Activated B cell treated with CpG ODN at 0.5 μM for 24 hours (primary cell): ENCODE measurements around the gene PHACTR1. TPM values are rescaled to one million over a fixed set of nuclear protein-coding genes. Genes with fewer than 3 reads are reported as not detected.

Experiments used
- ATAC-seq: fragments of 200-7000 bp; cut with Tn5 transposase; one replicate; pipeline ENCODE4 v1.10.0; 2021; ENCODE audit warnings: low read depth, mild to moderate bottlenecking, moderate library complexity
- CTCF ChIA-PET: fragments of 350-600 bp; sonication (Branson Sonifier 250); formaldehyde crosslinking; loops from one replicate; lab custom pipeline; 2021; ENCODE audit warnings: antibody characterized with exemption; lab: Charles Lee
- POLR2A ChIA-PET: fragments of 350-600 bp; sonication (Branson Sonifier 250); formaldehyde crosslinking; loops from one replicate; lab custom pipeline; 2021; ENCODE audit warnings: antibody characterized with exemption; lab: Charles Lee
- DNase-seq: peaks from one replicate; pipeline ENCODE4 v3.0.0; 2022
- H3K27ac Mint-ChIP-seq: one replicate; pipeline ENCODE4 v1.8.0; 2020; ENCODE audit warnings: mixed read lengths
- H3K27me3 Mint-ChIP-seq: one replicate; pipeline ENCODE4 v1.8.0; 2021; ENCODE audit warnings: mixed read lengths
- H3K36me3 Mint-ChIP-seq: one replicate; pipeline ENCODE4 v1.8.0; 2021; ENCODE audit warnings: low read depth, mixed read lengths
- H3K4me1 Mint-ChIP-seq: one replicate; pipeline ENCODE4 v1.8.0; 2021; ENCODE audit warnings: mixed read lengths
- H3K4me3 Mint-ChIP-seq: one replicate; pipeline ENCODE4 v1.8.0; 2020; ENCODE audit warnings: mild to moderate bottlenecking, mixed read lengths
- H3K9me3 Mint-ChIP-seq: one replicate; pipeline ENCODE4 v1.8.0; 2020; ENCODE audit warnings: mixed read lengths
- CTCF ChIP-seq: fragments of 200-600 bp; IDR thresholded peaks from one replicate; pipeline ENCODE4 v1.8.0; 2022; ENCODE audit warnings: antibody characterized with exemption, mild to moderate bottlenecking
- intact Hi-C: fragments of 100-400 bp; cut with micrococcal nuclease; formaldehyde crosslinking; loops from one replicate; pipeline ENCODE4 v1.15.1; 2024
- total RNA-seq: library from RNA; stranded (reverse); gene quantifications from 2 replicates; pipeline ENCODE4 v1.2.3, GENCODE V29; 2022

The PHACTR1 gene
- total RNA-seq, 1 donor from 2014 or later = 115 TPM

DNA sequence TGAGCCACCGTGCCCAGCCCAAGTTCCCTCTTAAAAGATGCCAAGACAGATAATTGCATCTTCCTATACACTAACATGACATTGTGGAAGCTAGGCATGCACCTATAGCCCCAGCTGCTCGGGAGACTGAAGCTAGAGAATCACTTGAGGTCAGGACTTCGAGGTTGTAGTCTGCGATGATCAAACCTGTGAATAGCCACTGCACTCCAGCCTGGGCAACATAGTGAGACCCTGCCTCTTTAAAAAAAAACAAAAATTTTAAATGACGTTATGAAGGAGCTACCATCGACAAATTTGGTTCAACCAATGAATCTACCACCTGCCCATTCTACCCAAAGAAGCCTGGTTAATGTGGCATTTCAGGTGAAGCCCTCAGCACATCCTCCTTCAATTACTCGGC lies 531.1 kb downstream of the PHACTR1 start:
- H3K36me3 Mint-ChIP-seq = no peaks in the 10 kb centered on the region
- ATAC-seq (no peak), DNase-seq (no peak)
- H3K27me3 Mint-ChIP-seq = no peaks in the 10 kb centered on the region
- no peak overlapping the region for H3K4me3 Mint-ChIP-seq
- H3K9me3 Mint-ChIP-seq = peaks cover 6% of the 10 kb centered on the region
- intact Hi-C loops = no loop called here
- H3K27ac Mint-ChIP-seq = no peak overlapping the region
- ChIA-PET CTCF (no interaction called here), POLR2A (no interaction called here)
- H3K4me1 Mint-ChIP-seq = peaks cover 13% of the 10 kb centered on the region
- no peak for TF ChIP-seq CTCF

GRCh38 chr6:13248053-13248452 lies 531.5 kb downstream of the PHACTR1 start:
- Mint-ChIP-seq H3K36me3 (no peaks in the 10 kb centered on the region), H3K4me1 (peaks cover 16% of the 10 kb centered on the region), H3K27ac (no peak overlapping the region), H3K9me3 (peaks cover 6% of the 10 kb centered on the region), H3K27me3 (no peaks in the 10 kb centered on the region), H3K4me3 (no peak overlapping the region)
- POLR2A ChIA-PET = interaction anchor here (0.6 kb wide), 1 partner anchor 382 kb away, joined by 5 read pairs; no protein-coding TSS in a partner anchor
- DNase-seq (no peak), ATAC-seq (no peak)
- no peak for TF ChIP-seq CTCF
- intact Hi-C loops = no loop called here
- CTCF ChIA-PET = no interaction called here

DNA sequence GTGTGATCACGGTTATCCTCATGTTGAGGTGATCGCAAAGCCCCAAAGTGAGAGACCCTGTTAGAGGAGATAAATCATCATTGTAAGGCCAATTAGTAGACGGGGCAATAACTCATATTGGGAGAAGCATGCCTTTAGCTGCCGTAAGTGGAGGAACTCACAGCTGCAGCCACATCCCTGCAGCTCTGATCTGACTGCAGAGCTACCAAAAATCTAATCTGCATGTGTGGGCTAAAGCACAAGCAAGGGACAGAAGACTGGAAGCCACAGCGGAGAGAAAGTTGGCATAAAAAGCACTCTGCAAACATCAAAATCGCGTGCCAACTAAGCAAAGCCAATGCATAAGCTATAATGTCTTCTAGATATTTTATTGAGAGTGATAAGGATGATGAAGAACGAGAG lies 532.0 kb downstream of the PHACTR1 start:
- H3K36me3 Mint-ChIP-seq = no peaks in the 10 kb centered on the region
- TF ChIP-seq CTCF = no peak
- no peak overlapping the region for H3K4me3 Mint-ChIP-seq
- intact Hi-C loops = no loop called here
- no peak for DNase-seq
- no peak overlapping the region for H3K27ac Mint-ChIP-seq
- CTCF ChIA-PET = no interaction called here
- POLR2A ChIA-PET = interaction anchor here (0.6 kb wide), 1 partner anchor 381 kb away, joined by 5 read pairs; no protein-coding TSS in a partner anchor
- peaks cover 22% of the 10 kb centered on the region for H3K4me1 Mint-ChIP-seq
- peaks cover 6% of the 10 kb centered on the region for H3K9me3 Mint-ChIP-seq
- no peak for ATAC-seq
- no peaks in the 10 kb centered on the region for H3K27me3 Mint-ChIP-seq

DNA sequence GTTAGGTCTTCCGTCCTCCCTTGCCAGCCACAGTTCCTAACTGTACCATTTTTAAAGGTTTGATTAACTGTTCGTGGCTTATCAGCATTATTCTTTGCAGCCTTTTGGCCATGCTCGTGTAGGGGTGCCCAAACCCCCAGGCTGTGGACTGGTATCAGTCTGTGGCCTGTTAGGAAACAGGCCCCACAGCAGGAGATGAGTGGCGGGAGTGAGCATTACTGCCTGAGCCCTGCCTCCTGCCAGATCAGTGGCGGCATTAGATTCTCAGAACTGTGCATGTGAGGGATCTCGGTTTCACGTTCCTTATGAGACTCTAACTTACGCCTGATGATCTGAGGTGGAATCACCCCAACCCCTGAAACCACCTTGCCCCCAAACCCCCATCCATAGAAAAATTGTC lies 532.4 kb downstream of the PHACTR1 start:
- no peaks in the 10 kb centered on the region for H3K36me3 Mint-ChIP-seq
- no peak overlapping the region for H3K27ac Mint-ChIP-seq
- H3K27me3 Mint-ChIP-seq = no peaks in the 10 kb centered on the region
- H3K4me1 Mint-ChIP-seq = peaks cover 24% of the 10 kb centered on the region
- peaks cover 2% of the 10 kb centered on the region for H3K9me3 Mint-ChIP-seq
- H3K4me3 Mint-ChIP-seq = no peak overlapping the region
- intact Hi-C loops = no loop called here
- ATAC-seq (no peak), DNase-seq (no peak)
- ChIA-PET POLR2A (interaction anchor here (0.6 kb wide), 1 partner anchor 381 kb away, joined by 5 read pairs; no protein-coding TSS in a partner anchor), CTCF (no interaction called here)
- TF ChIP-seq CTCF = no peak

GRCh38 chr6:13249817-13250216 lies 533.2 kb downstream of the PHACTR1 start:
- no peak for DNase-seq
- POLR2A ChIA-PET = no interaction called here
- CTCF ChIA-PET = interaction anchor here (1.1 kb wide), 1 partner anchor 55 kb away, joined by 5 read pairs; no protein-coding TSS in a partner anchor
- ATAC-seq = no peak
- H3K36me3 Mint-ChIP-seq = no peaks in the 10 kb centered on the region
- H3K9me3 Mint-ChIP-seq = no peaks in the 10 kb centered on the region
- H3K27me3 Mint-ChIP-seq = no peaks in the 10 kb centered on the region
- intact Hi-C loops = no loop called here
- no peak overlapping the region for H3K27ac Mint-ChIP-seq
- no peak overlapping the region for H3K4me3 Mint-ChIP-seq
- TF ChIP-seq CTCF = no peak
- peaks cover 29% of the 10 kb centered on the region for H3K4me1 Mint-ChIP-seq
